Natural killer cell (primary cell): Measurements from ENCODE around the gene BPIFA1. TPM values are rescaled to one million over a fixed set of nuclear protein-coding genes. Genes with fewer than 3 reads are reported as not detected.

Experiments
- ATAC-seq, 3 donors: fragments of 150-1000 bp in 2 of 3; fragments of 200-7000 bp in 1 of 3; cut with Tn5 transposase; 1 replicate in 1 of 3; 2 replicates in 2 of 3; pipeline ENCODE4 v1.10.0; 2021; ENCODE audit warnings: mild to moderate bottlenecking in 2 of 3, moderate library complexity in 2 of 3
- DNase-seq, 2 donors: peaks; one replicate each; pipeline versions ENCODE4 v3.0.0 to v3.0.0-alpha.2; 2013 to 2021; ENCODE audit warnings: mixed read lengths in 1 of 2
- H3K27ac ChIP-seq: one replicate; pipeline ENCODE4 v1.5.1; 2013; ENCODE audit warnings: mild to moderate bottlenecking, low read length
- H3K27me3 ChIP-seq: one replicate; pipeline ENCODE4 v1.6.1; 2013; ENCODE audit warnings: low read length; ENCODE audit not compliant: control insufficient read depth, insufficient read depth
- H3K36me3 ChIP-seq: one replicate; pipeline ENCODE4 v1.6.1; 2013; ENCODE audit warnings: low read length; ENCODE audit not compliant: control insufficient read depth, insufficient read depth
- H3K4me1 ChIP-seq: one replicate; pipeline ENCODE4 v1.6.1; 2013; ENCODE audit warnings: low read length; ENCODE audit not compliant: control insufficient read depth, insufficient read depth
- H3K4me3 ChIP-seq: one replicate; pipeline ENCODE4 v1.5.1; 2013; ENCODE audit warnings: low read length
- H3K9me3 ChIP-seq: one replicate; pipeline ENCODE4 v1.6.1; 2013; ENCODE audit warnings: low read length; ENCODE audit not compliant: control insufficient read depth, insufficient read depth
- H3K27ac Mint-ChIP-seq, 2 donors: one replicate each; pipeline ENCODE4 v1.8.0; 2022; ENCODE audit warnings: mild to moderate bottlenecking in 2 of 2, mixed read lengths in 2 of 2, moderate library complexity in 1 of 2
- H3K27me3 Mint-ChIP-seq, 2 donors: one replicate each; pipeline ENCODE4 v1.8.0; 2022; ENCODE audit warnings: low read depth in 2 of 2, mixed read lengths in 2 of 2
- H3K36me3 Mint-ChIP-seq: one replicate; pipeline ENCODE4 v1.8.0; 2022; ENCODE audit warnings: mixed read lengths
- H3K4me1 Mint-ChIP-seq, 2 donors: one replicate each; pipeline ENCODE4 v1.8.0; 2022; ENCODE audit warnings: mixed read lengths in 2 of 2
- H3K4me3 Mint-ChIP-seq: one replicate; pipeline ENCODE4 v1.8.0; 2022; ENCODE audit warnings: mild to moderate bottlenecking, moderate library complexity, mixed read lengths
- H3K9me3 Mint-ChIP-seq, 2 donors: one replicate each; pipeline ENCODE4 v1.8.0; 2022; ENCODE audit warnings: mixed read lengths in 2 of 2
- WGBS: methylation state at CpG from one replicate; pipeline ENCODE4 v1.1.7; 2013; ENCODE audit warnings: missing lambda C conversion rate; ENCODE audit not compliant: insufficient coverage; 5-methylcytosine and 5-hydroxymethylcytosine counted together
- intact Hi-C: fragments of 100-400 bp; cut with micrococcal nuclease; formaldehyde crosslinking; loops from one replicate; pipeline ENCODE4 v1.14.2; 2022
- total RNA-seq, 4 donors: library from RNA; stranded (reverse); fragments of 120-200 nt in 1 of 4; gene quantifications; one replicate each; pipeline versions ENCODE4 v1.2.3 to v1.2.4, GENCODE V29; 2013 to 2022
- TF ChIP-seq, protein P1 (sequence below): fragments of 200-600 bp; IDR thresholded peaks from one replicate; pipeline ENCODE4 v1.8.0; 2022; ENCODE audit warnings: antibody characterized with exemption

BPIFA1 gene
- total RNA-seq, 3 donors from 2014 or later (not counting 1 experiment from before 2014, with no cell fraction given), result not detected

DNA sequence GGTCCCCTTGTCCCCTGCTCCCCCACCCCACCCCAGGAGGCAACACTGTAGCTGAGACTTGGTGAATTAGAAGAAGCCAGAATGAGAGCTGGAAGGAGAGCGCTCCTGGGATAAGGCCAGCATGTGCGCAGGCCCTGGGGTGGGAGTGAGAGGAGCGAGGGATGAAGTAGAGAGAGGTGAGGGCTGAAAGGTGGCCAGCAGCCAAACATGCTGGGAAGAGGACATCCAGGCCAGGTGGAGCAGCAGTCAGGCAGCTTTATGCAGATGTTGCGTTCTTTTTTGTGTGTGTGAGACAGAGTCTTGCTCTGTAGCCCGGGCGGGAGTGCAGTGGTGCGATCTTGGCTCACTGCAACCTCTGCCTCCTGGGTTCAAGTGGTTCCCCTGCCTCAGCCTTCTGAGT, 45.0 kb downstream of the BPIFA1 start:
- Histone ChIP-seq H3K36me3 (no peaks in the 10 kb centered on the region), H3K4me3 (no peak overlapping the region), H3K27me3 (no peaks in the 10 kb centered on the region), H3K9me3 (no peaks in the 10 kb centered on the region), H3K27ac (no peak overlapping the region), H3K4me1 (no peaks in the 10 kb centered on the region)
- no peaks in the 10 kb centered on the region for H3K9me3 Mint-ChIP-seq
- peaks cover 23 to 32% of the 10 kb centered on the region in 2 donors for H3K27me3 Mint-ChIP-seq
- ATAC-seq (no peak), DNase-seq (no peak)
- no peak overlapping the region for H3K4me3 Mint-ChIP-seq
- H3K4me1 Mint-ChIP-seq, result peaks cover 0 to 3% of the 10 kb centered on the region in 2 donors
- H3K27ac Mint-ChIP-seq, result no peak overlapping the region
- intact Hi-C loops, result no loop called here
- TF ChIP-seq, protein P1, sequence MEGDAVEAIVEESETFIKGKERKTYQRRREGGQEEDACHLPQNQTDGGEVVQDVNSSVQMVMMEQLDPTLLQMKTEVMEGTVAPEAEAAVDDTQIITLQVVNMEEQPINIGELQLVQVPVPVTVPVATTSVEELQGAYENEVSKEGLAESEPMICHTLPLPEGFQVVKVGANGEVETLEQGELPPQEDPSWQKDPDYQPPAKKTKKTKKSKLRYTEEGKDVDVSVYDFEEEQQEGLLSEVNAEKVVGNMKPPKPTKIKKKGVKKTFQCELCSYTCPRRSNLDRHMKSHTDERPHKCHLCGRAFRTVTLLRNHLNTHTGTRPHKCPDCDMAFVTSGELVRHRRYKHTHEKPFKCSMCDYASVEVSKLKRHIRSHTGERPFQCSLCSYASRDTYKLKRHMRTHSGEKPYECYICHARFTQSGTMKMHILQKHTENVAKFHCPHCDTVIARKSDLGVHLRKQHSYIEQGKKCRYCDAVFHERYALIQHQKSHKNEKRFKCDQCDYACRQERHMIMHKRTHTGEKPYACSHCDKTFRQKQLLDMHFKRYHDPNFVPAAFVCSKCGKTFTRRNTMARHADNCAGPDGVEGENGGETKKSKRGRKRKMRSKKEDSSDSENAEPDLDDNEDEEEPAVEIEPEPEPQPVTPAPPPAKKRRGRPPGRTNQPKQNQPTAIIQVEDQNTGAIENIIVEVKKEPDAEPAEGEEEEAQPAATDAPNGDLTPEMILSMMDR, result no peak
- H3K36me3 Mint-ChIP-seq, result no peaks in the 10 kb centered on the region
- WGBS, result 94% methylated on average over 7 of the region's 7 CpGs

DNA sequence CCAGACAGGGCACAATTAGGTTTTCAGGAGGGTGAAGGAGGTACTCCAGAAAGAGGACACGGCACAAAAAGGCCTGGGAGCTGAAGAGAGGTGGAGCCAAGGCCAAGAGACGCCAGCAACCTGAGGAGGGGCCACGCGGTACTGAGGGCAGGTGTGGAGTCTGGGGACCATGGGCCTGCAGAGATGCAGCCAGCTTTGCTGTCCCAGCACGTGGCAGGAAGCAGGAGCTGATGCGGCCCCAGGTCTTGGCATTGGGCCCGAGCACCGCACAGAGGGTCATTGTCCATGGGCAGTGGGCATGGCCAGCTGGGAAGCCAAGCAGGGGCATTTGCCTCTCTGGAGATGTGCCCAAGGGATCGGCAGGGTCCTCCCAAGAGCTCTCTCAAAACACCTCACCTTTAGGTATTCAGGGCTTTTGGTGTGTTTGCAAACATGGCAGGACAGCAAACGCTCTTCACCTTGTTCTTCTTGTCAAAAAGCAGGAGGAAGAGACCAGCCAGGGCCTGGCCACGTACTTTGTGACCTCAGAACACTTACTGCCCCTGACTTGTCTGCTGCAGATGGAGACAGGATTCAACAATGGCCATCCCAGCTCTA, 45.9 kb downstream of the BPIFA1 start:
- DNase-seq (no peak), ATAC-seq (no peak)
- H3K27me3 Mint-ChIP-seq, result peaks cover 25 to 34% of the 10 kb centered on the region in 2 donors
- no peak overlapping the region for H3K27ac Mint-ChIP-seq
- Histone ChIP-seq H3K36me3 (no peaks in the 10 kb centered on the region), H3K4me1 (no peaks in the 10 kb centered on the region), H3K9me3 (no peaks in the 10 kb centered on the region), H3K27ac (no peak overlapping the region), H3K27me3 (no peaks in the 10 kb centered on the region), H3K4me3 (no peak overlapping the region)
- TF ChIP-seq, protein P1, result no peak
- H3K9me3 Mint-ChIP-seq, result no peaks in the 10 kb centered on the region
- WGBS, result 83% methylated on average over 11 of the region's 11 CpGs
- H3K36me3 Mint-ChIP-seq, result no peaks in the 10 kb centered on the region
- intact Hi-C loops, result no loop called here
- no peak overlapping the region for H3K4me3 Mint-ChIP-seq
- peaks cover 0 to 3% of the 10 kb centered on the region in 2 donors for H3K4me1 Mint-ChIP-seq

DNA sequence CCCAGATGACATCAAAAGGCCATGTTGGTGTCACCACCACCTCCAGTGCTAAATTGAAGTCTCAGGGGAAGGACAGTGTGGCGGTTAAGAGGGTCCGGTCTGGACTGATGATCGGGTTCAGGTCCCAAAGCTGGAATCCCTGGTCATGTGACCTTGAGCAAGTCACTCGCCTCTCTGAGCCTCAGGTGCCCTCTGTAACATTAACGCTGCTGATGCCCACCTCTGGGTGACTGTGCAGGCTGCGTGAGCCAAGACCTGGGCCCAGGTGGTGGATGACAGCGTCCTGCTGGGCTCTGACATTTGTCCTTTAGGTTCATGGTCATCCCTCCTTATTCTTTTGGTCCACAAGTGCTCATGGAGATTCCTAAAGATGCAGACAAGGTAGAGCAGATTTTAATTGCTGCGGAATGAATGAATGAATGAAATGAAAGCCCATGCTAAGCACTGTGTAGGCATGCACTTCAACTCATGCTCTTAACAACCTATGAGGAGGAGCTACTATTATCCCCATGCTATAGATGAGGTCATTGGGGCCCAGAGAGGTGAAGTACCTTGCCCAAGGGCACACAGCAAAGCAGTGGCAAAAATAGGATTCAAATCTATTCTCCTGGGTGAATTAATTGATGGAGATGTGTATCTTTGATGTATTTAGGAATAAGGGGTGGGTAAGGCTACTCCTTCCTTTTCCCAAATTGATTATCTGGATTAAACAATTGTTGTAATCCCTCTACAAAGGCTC, 46.6 kb downstream of the BPIFA1 start:
- no peaks in the 10 kb centered on the region for H3K36me3 Mint-ChIP-seq
- intact Hi-C loops, result no loop called here
- no peak overlapping the region for H3K4me3 Mint-ChIP-seq
- H3K36me3 ChIP-seq, result no peaks in the 10 kb centered on the region
- no peak for DNase-seq
- peaks cover 0 to 3% of the 10 kb centered on the region in 2 donors for H3K4me1 Mint-ChIP-seq
- TF ChIP-seq, protein P1, result no peak
- WGBS, result 74% methylated on average over 8 of the region's 8 CpGs
- ATAC-seq, result no peak
- no peak overlapping the region for H3K27ac Mint-ChIP-seq
- no peaks in the 10 kb centered on the region for H3K9me3 ChIP-seq
- H3K9me3 Mint-ChIP-seq, result no peaks in the 10 kb centered on the region
- H3K27ac ChIP-seq, result no peak overlapping the region
- peaks cover 31 to 41% of the 10 kb centered on the region in 2 donors for H3K27me3 Mint-ChIP-seq
- no peaks in the 10 kb centered on the region for H3K27me3 ChIP-seq
- H3K4me1 ChIP-seq, result no peaks in the 10 kb centered on the region
- no peak overlapping the region for H3K4me3 ChIP-seq
